ENCODE results near the gene TMEM63A.

- TF ChIP-seq FOXM1 (IDR thresholded peaks at IDR 0.05; ENCODE audit: borderline replicate concordance) (no peak), ELF4 (IDR thresholded peaks at IDR 0.05) (no peak), FOXK2 (IDR thresholded peaks at IDR 0.05) (no peak), SP1 (IDR thresholded peaks at IDR 0.05) (no peak), TARDBP (IDR thresholded peaks at IDR 0.05) (no peak), ZNF384 (IDR thresholded peaks at IDR 0.05) (no peak), NFRKB (IDR thresholded peaks at IDR 0.05) (no peak), L3MBTL2 (conservative IDR thresholded peaks at IDR 0.05) (no peak), HDGF (IDR thresholded peaks at IDR 0.05; ENCODE audit: borderline replicate concordance) (no peak), SUZ12 (IDR thresholded peaks at IDR 0.05) (no peak), ARNT (IDR thresholded peaks at IDR 0.05) (no peak), BHLHE40 (IDR thresholded peaks at IDR 0.05; ENCODE audit: borderline replicate concordance) (no peak)
These were observed 51.3 kb downstream of the TMEM63A start for GRCh38 chr1:225830841-225831240.

Measured in HEK293T (cell line).